H1 (cell line): Measurements from ENCODE around the gene AQP10. TPM values are rescaled to one million over a fixed set of nuclear protein-coding genes. Genes with fewer than 3 reads are reported as not detected.

Experiments used
- CTCF ChIA-PET: fragments of 300-600 bp; sonication (Branson Sonifier 250); formaldehyde crosslinking; loops from one replicate; lab custom pipeline; 2021; ENCODE audit not compliant: partially characterized antibody; lab: Charles Lee
- POLR2A ChIA-PET: fragments of 300-600 bp; sonication (Branson Sonifier 250); formaldehyde crosslinking; loops from one replicate; lab custom pipeline; 2021; ENCODE audit warnings: inconsistent platforms; ENCODE audit not compliant: partially characterized antibody; lab: Charles Lee
- DNase-seq, 2 experiments: peaks; one replicate each; pipeline versions ENCODE4 v3.0.0 to v3.0.0-alpha.2; 2010 to 2022; ENCODE audit warnings: low spot score in 2 of 2, low read depth in 1 of 2, mixed read lengths in 1 of 2
- FAIRE-seq: peaks from 2 replicates; lab custom pipeline; 2011; peaks lifted over from hg19 to GRCh38; lab: Jason Lieb, UNC
- H2AFZ ChIP-seq: 2 replicates; pipeline ENCODE4 v1.8.1; 2012; ENCODE audit warnings: low read length, inconsistent platforms
- H2AK5ac ChIP-seq: 2 replicates; pipeline ENCODE4 v1.6.1; 2013; ENCODE audit warnings: low read depth, low read length
- H2BK120ac ChIP-seq: replicated peaks from 2 replicates; pipeline ENCODE3; 2013; ENCODE audit warnings: low read depth, low read length, inconsistent platforms
- H2BK12ac ChIP-seq: 2 replicates; pipeline ENCODE4 v1.6.1; 2013; ENCODE audit warnings: low read depth, low read length
- H2BK15ac ChIP-seq: 2 replicates; pipeline ENCODE4 v1.6.1; 2013; ENCODE audit warnings: low read length
- H2BK20ac ChIP-seq: 2 replicates; pipeline ENCODE4 v1.6.1; 2013; ENCODE audit warnings: low read length
- H2BK5ac ChIP-seq: 2 replicates; pipeline ENCODE4 v1.6.1; 2013; ENCODE audit warnings: low read depth, low read length
- H3K14ac ChIP-seq: 2 replicates; pipeline ENCODE4 v1.6.1; 2013; ENCODE audit warnings: inconsistent platforms; ENCODE audit not compliant: insufficient read length
- H3K18ac ChIP-seq: 2 replicates; pipeline ENCODE4 v1.6.1; 2013; ENCODE audit warnings: low read length; ENCODE audit errors: extremely low read depth
- H3K23ac ChIP-seq: 2 replicates; pipeline ENCODE4 v1.6.1; 2013; ENCODE audit warnings: inconsistent platforms; ENCODE audit not compliant: insufficient read length
- H3K23me2 ChIP-seq: 2 replicates; pipeline ENCODE4 v1.6.1; 2013; ENCODE audit warnings: low read depth, low read length
- H3K27ac ChIP-seq: 2 replicates; pipeline ENCODE4 v1.6.1; 2011; ENCODE audit warnings: low read depth, low read length, inconsistent platforms
- H3K27me3 ChIP-seq, 4 experiments: replicated peaks in 1 of 4; 1 replicate in 1 of 4; 2 replicates in 3 of 4; pipeline versions ENCODE4 v1.6.1 to v1.8.1; 2011 to 2013; ENCODE audit warnings: low read length in 3 of 4, mild to moderate bottlenecking in 3 of 4, inconsistent platforms in 2 of 4, mixed read lengths in 2 of 4, moderate library complexity in 1 of 4; ENCODE audit not compliant: control insufficient read depth in 3 of 4, insufficient read depth in 3 of 4; ENCODE audit errors: extremely low read depth in 1 of 4
- H3K36me3 ChIP-seq, 4 experiments: 2 replicates each; pipeline versions ENCODE4 v1.6.1 to v1.8.1; 2011 to 2013; ENCODE audit warnings: mild to moderate bottlenecking in 4 of 4, low read length in 3 of 4, moderate library complexity in 2 of 4, control low read depth in 1 of 4, inconsistent platforms in 1 of 4; ENCODE audit not compliant: insufficient read depth in 4 of 4, control insufficient read depth in 2 of 4
- H3K4ac ChIP-seq: replicated peaks from 2 replicates; pipeline ENCODE3; 2013; ENCODE audit warnings: low read length, low read depth, mixed read lengths, inconsistent platforms; ENCODE audit not compliant: insufficient read length
- H3K4me1 ChIP-seq, 4 experiments: replicated peaks in 1 of 4; 1 replicate in 1 of 4; 2 replicates in 3 of 4; pipeline versions ENCODE4 v1.6.1 to v1.8.1; 2011 to 2013; ENCODE audit warnings: low read length in 3 of 4, inconsistent platforms in 2 of 4, mixed read lengths in 1 of 4; ENCODE audit not compliant: insufficient read depth in 4 of 4, control insufficient read depth in 3 of 4
- H3K4me2 ChIP-seq, 2 experiments: 2 replicates each; pipeline versions ENCODE4 v1.6.1 to v1.8.1; 2011 to 2013; ENCODE audit warnings: low read depth in 2 of 2, low read length in 2 of 2, control low read depth in 1 of 2, inconsistent platforms in 1 of 2, mild to moderate bottlenecking in 1 of 2; ENCODE audit not compliant: insufficient read depth in 1 of 2
- H3K4me3 ChIP-seq, 4 experiments: fragments of 200-600, 300-600 bp in 1 of 4; sonication (generic), shearing (Covaris generic), sonication (Bioruptor Twin) in 1 of 4; 2 replicates each; pipeline versions ENCODE4 v1.5.1 to v1.8.1; 2011 to 2016; ENCODE audit warnings: low read length in 4 of 4, low read depth in 3 of 4, control low read depth in 2 of 4, inconsistent platforms in 2 of 4, mild to moderate bottlenecking in 2 of 4, mixed read lengths in 1 of 4, moderate library complexity in 1 of 4; ENCODE audit not compliant: insufficient read depth in 2 of 4; ENCODE audit errors: extremely low read depth in 1 of 4
- H3K56ac ChIP-seq: replicated peaks from 2 replicates; pipeline ENCODE3; 2013; ENCODE audit warnings: low read depth, mild to moderate bottlenecking, mixed read lengths, low read length, inconsistent platforms; ENCODE audit not compliant: insufficient read length
- H3K79me1 ChIP-seq: 2 replicates; pipeline ENCODE4 v1.6.1; 2013; ENCODE audit warnings: low read depth, low read length, control low read depth
- H3K79me2 ChIP-seq, 2 experiments: 2 replicates each; pipeline versions ENCODE4 v1.6.1 to v1.8.1; 2012 to 2013; ENCODE audit warnings: low read length in 2 of 2, mild to moderate bottlenecking in 2 of 2, inconsistent platforms in 1 of 2; ENCODE audit not compliant: insufficient read depth in 2 of 2, control insufficient read depth in 1 of 2
- H3K9ac ChIP-seq, 4 experiments: replicated peaks in 1 of 4; 1 replicate in 1 of 4; 2 replicates in 3 of 4; pipeline versions ENCODE4 v1.6.1 to v1.8.1; 2011 to 2013; ENCODE audit warnings: low read depth in 3 of 4, low read length in 3 of 4, control low read depth in 2 of 4, mild to moderate bottlenecking in 2 of 4, moderate library complexity in 2 of 4, inconsistent platforms in 1 of 4; ENCODE audit errors: extremely low read depth in 1 of 4
- H3K9me3 ChIP-seq, 2 experiments: 2 replicates each; pipeline versions ENCODE4 v1.6.1 to v1.8.1; 2012 to 2013; ENCODE audit warnings: mild to moderate bottlenecking in 2 of 2, moderate library complexity in 2 of 2, control low read depth in 1 of 2, inconsistent platforms in 1 of 2, low read depth in 1 of 2, low read length in 1 of 2, mixed read lengths in 1 of 2; ENCODE audit not compliant: insufficient read depth in 2 of 2
- H4K20me1 ChIP-seq, 2 experiments: replicated peaks in 1 of 2; 2 replicates each; pipeline versions ENCODE3 to v1.8.1; 2011 to 2013; ENCODE audit warnings: inconsistent platforms in 2 of 2, low read length in 2 of 2, mild to moderate bottlenecking in 1 of 2; ENCODE audit not compliant: insufficient read depth in 2 of 2, control insufficient read depth in 1 of 2
- H4K5ac ChIP-seq: 2 replicates; pipeline ENCODE4 v1.6.1; 2013; ENCODE audit warnings: low read length, low read depth, mixed read lengths, inconsistent platforms; ENCODE audit not compliant: insufficient read length
- H4K8ac ChIP-seq: 2 replicates; pipeline ENCODE4 v1.8.0; 2013; ENCODE audit warnings: mild to moderate bottlenecking, moderate library complexity, low read length, inconsistent platforms; ENCODE audit not compliant: insufficient read depth; ENCODE audit errors: extremely low read depth
- H4K91ac ChIP-seq: replicated peaks from 2 replicates; pipeline ENCODE3; 2013; ENCODE audit warnings: low read length, mixed read lengths, inconsistent platforms; ENCODE audit not compliant: insufficient read length
- BACH1 ChIP-seq: IDR thresholded peaks from 2 replicates; pipeline ENCODE4 v1.6.1; 2012; ENCODE audit warnings: low read length, improper control_type of control experiment
- GTF2F1 ChIP-seq: IDR thresholded peaks from 2 replicates; pipeline ENCODE4 v1.6.1; 2012; ENCODE audit warnings: low read depth, low read length, improper control_type of control experiment, borderline replicate concordance
- HDAC2 ChIP-seq, 2 experiments: fragments of 300-600 bp in 1 of 2; sonication (generic) in 1 of 2; IDR thresholded peaks; 2 replicates each; pipeline ENCODE4 v1.6.1; 2011 to 2012; ENCODE audit warnings: low read depth in 2 of 2, low read length in 2 of 2, mild to moderate bottlenecking in 2 of 2, moderate library complexity in 2 of 2, borderline replicate concordance in 1 of 2, inconsistent platforms in 1 of 2
- KDM1A ChIP-seq: fragments of 200-600, 300-600 bp; sonication (generic); IDR thresholded peaks from 2 replicates; pipeline ENCODE4 v1.7.1; 2016; ENCODE audit warnings: mild to moderate bottlenecking, low read length, borderline replicate concordance
- NANOG ChIP-seq: IDR thresholded peaks from 2 replicates; pipeline ENCODE4 v1.6.1; 2011; ENCODE audit warnings: low read length, low read depth, mild to moderate bottlenecking, inconsistent platforms; ENCODE audit not compliant: insufficient read depth, poor library complexity, severe bottlenecking
- POLR2A ChIP-seq, 2 experiments: IDR thresholded peaks; 1 replicate in 1 of 2; 2 replicates in 1 of 2; pipeline ENCODE4 v1.6.1; 2011; ENCODE audit warnings: low read depth in 2 of 2, low read length in 2 of 2, mild to moderate bottlenecking in 2 of 2; ENCODE audit errors: control extremely low read depth in 1 of 2
- RBBP5 ChIP-seq: IDR thresholded peaks from 2 replicates; pipeline ENCODE4 v1.7.1; 2012; ENCODE audit warnings: low read depth, mild to moderate bottlenecking, inconsistent platforms, low read length, moderate library complexity, borderline replicate concordance
- RFX5 ChIP-seq: IDR thresholded peaks from 2 replicates; pipeline ENCODE4 v1.6.1; 2011; ENCODE audit warnings: low read depth, low read length, improper control_type of control experiment, borderline replicate concordance
- SIN3A ChIP-seq, 2 experiments: IDR thresholded peaks in 1 of 2; conservative IDR thresholded peaks in 1 of 2; 2 replicates each; pipeline ENCODE4 v1.6.1; 2011 to 2012; ENCODE audit warnings: low read length in 2 of 2, improper control_type of control experiment in 1 of 2, low read depth in 1 of 2, mild to moderate bottlenecking in 1 of 2
- whole genome bisulfite sequencing, 2 experiments: shearing (Covaris generic) in 1 of 2; methylation state at CpG; one replicate each; pipeline versions ENCODE4 v1.1.6 to v1.1.7; 2013 to 2015; ENCODE audit warnings: low lambda C conversion rate in 2 of 2, mixed read lengths in 2 of 2, inconsistent platforms in 1 of 2, low coverage in 1 of 2, missing lambda C conversion rate in 1 of 2; ENCODE audit not compliant: insufficient replicate concordance in 2 of 2, insufficient coverage in 1 of 2, insufficient read length in 1 of 2; ENCODE audit errors: extremely low coverage in 1 of 2, missing lambda C conversion rate in 1 of 2; 5-methylcytosine and 5-hydroxymethylcytosine counted together
- polyA plus RNA-seq, 7 experiments: library from polyadenylated mRNA; depleted of rRNA in 3 of 7; stranded (reverse) in 5 of 7; unstranded in 2 of 7; fragments of >200 nt in 5 of 7; fragments of 200-250 nt in 2 of 7; gene quantifications; 1 replicate in 5 of 7; 2 replicates in 1 of 7; 4 replicates in 1 of 7; pipeline versions ENCODE4 v1.2.1 to v1.2.3, GENCODE V29; 2011 to 2013; ENCODE audit warnings: missing spikeins in 2 of 7, mixed read lengths in 2 of 7
- total RNA-seq: library from RNA; stranded (reverse); fragmentation: NEBNext Ultra II Directional; extraction: Animal tissue kit (Norgen Biotek cat#: 25700); gene quantifications from 2 replicates; pipeline ENCODE4 v1.2.1, GENCODE V29; 2021
- TF ChIP-seq, protein P1 (sequence below), 3 experiments: IDR thresholded peaks; 1 replicate in 2 of 3; 2 replicates in 1 of 3; pipeline versions ENCODE4 v1.5.1 to v1.6.1; 2011; ENCODE audit warnings: low read length in 3 of 3, mild to moderate bottlenecking in 3 of 3, inconsistent platforms in 2 of 3, low read depth in 1 of 3, moderate library complexity in 1 of 3; ENCODE audit not compliant: insufficient read depth in 1 of 3; ENCODE audit errors: control extremely low read depth in 1 of 3

Gene AQP10
- total and polyA plus RNA-seq, 2 of the 8 experiments (the other 6 are each of a cell fraction or from before 2014, with no cell fraction given), result not detected

DNA sequence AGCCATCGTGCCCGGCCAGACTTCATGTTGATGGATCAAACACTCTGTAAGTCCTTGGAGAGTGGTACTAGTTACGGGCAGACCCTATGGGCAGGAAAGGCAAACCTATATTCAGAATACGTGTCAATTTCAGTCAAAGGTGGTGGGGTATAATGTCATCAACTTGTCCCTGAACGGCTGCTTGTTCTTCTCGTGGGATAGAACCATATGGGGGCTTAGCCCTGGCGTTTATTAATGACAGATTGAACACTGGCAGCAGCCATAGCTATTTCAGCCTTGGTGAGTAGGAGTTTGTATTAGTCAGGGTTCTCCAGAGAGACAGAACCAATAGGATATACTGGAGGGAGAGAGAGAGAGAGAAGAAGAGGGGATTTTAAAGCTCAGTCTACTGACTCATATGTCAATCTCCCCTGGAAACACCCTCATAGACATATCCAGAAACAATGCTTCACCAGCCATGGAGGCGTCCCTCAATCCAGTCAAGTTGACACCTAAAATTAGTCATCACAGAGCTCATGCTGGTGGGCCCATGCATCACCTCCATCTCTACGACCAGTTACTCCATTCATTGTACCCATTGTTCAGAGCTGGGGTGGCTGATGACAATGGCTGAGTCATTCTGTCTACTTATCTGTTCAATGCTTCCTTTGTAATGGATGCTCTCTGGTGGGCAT, 16.1 kb upstream of the AQP10 start:
- H3K9ac ChIP-seq, result no peak overlapping the region
- no peak overlapping the region for H4K91ac ChIP-seq
- H3K79me2 ChIP-seq, result no peaks in the 10 kb centered on the region
- H4K5ac ChIP-seq, result no peak overlapping the region
- no peaks in the 10 kb centered on the region for H3K9me3 ChIP-seq
- H3K36me3 ChIP-seq, result no peaks in the 10 kb centered on the region
- H2BK12ac ChIP-seq, result no peak overlapping the region
- H3K4ac ChIP-seq, result no peak overlapping the region
- H2AK5ac ChIP-seq, result no peak overlapping the region
- no peak overlapping the region for H4K8ac ChIP-seq
- H2BK120ac ChIP-seq, result no peak overlapping the region
- POLR2A ChIA-PET, result interaction anchor here (0.9 kb wide), 1 partner anchor 16 kb away, joined by 3 read pairs; the partner anchor contains the start of gene AQP10
- H4K20me1 ChIP-seq, result no peaks in the 10 kb centered on the region
- no peaks in the 10 kb centered on the region for H3K23me2 ChIP-seq
- no peak overlapping the region for H3K14ac ChIP-seq
- H3K79me1 ChIP-seq, result no peaks in the 10 kb centered on the region
- H3K4me1 ChIP-seq, result no peaks in the 10 kb centered on the region
- H3K4me3 ChIP-seq, result no peak overlapping the region
- H2BK20ac ChIP-seq, result no peak overlapping the region
- no peak overlapping the region for H3K4me2 ChIP-seq
- H3K56ac ChIP-seq, result no peak overlapping the region
- DNase-seq (no peak), FAIRE-seq (no peak)
- no peak overlapping the region for H2BK5ac ChIP-seq
- H3K27ac ChIP-seq, result no peak overlapping the region
- no peak overlapping the region for H2AFZ ChIP-seq
- WGBS, 2 experiments, result 81% methylated on average over 9 of the region's 9 CpGs; no CpG with 5 or more reads in 1 of the 2 experiments
- no peak overlapping the region for H2BK15ac ChIP-seq
- CTCF ChIA-PET, result interaction anchor here (1.0 to 3.4 kb wide), 3 partner anchors 19 to 31 kb away, joined by 4 to 9 read pairs (median 7); no protein-coding TSS in a partner anchor
- no peak overlapping the region for H3K18ac ChIP-seq
- no peak overlapping the region for H3K23ac ChIP-seq
- H3K27me3 ChIP-seq, result no peaks in the 10 kb centered on the region
- TF ChIP-seq NANOG, result no peak
- TF ChIP-seq SIN3A (conservative IDR thresholded peaks at IDR 0.05 in 1 of 2, IDR thresholded peaks at IDR 0.05 in 1 of 2; ENCODE audit: low read depth in 1 of 2, low read length in 2 of 2), result no peak
- TF ChIP-seq, protein P1, sequence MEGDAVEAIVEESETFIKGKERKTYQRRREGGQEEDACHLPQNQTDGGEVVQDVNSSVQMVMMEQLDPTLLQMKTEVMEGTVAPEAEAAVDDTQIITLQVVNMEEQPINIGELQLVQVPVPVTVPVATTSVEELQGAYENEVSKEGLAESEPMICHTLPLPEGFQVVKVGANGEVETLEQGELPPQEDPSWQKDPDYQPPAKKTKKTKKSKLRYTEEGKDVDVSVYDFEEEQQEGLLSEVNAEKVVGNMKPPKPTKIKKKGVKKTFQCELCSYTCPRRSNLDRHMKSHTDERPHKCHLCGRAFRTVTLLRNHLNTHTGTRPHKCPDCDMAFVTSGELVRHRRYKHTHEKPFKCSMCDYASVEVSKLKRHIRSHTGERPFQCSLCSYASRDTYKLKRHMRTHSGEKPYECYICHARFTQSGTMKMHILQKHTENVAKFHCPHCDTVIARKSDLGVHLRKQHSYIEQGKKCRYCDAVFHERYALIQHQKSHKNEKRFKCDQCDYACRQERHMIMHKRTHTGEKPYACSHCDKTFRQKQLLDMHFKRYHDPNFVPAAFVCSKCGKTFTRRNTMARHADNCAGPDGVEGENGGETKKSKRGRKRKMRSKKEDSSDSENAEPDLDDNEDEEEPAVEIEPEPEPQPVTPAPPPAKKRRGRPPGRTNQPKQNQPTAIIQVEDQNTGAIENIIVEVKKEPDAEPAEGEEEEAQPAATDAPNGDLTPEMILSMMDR (IDR thresholded peaks at IDR 0.05; ENCODE audit: control extremely low read depth in 1 of 3, insufficient read depth in 1 of 3, low read depth in 1 of 3, low read length in 3 of 3), result no peak
- TF ChIP-seq RFX5, result no peak
- no peak for TF ChIP-seq RBBP5
- no peak for TF ChIP-seq HDAC2 (IDR thresholded peaks at IDR 0.05; ENCODE audit: borderline replicate concordance in 1 of 2, low read depth in 2 of 2, low read length in 2 of 2)
- no peak for TF ChIP-seq GTF2F1
- TF ChIP-seq KDM1A, result no peak
- no peak for TF ChIP-seq POLR2A (IDR thresholded peaks at IDR 0.05; ENCODE audit: control extremely low read depth in 1 of 2, low read depth in 2 of 2, low read length in 2 of 2)
- TF ChIP-seq BACH1, result no peak
